HUDEP-2 (cell line): ENCODE measurements around the gene PADI3.

ENCODE experiments used
- DNase-seq, 76 experiments: peaks; one replicate each; lab custom pipeline; 2025; ENCODE audit not compliant: unreplicated experiment in 76 of 76; lab: John Stamatoyannopoulos, UW

PADI3 gene

DNA sequence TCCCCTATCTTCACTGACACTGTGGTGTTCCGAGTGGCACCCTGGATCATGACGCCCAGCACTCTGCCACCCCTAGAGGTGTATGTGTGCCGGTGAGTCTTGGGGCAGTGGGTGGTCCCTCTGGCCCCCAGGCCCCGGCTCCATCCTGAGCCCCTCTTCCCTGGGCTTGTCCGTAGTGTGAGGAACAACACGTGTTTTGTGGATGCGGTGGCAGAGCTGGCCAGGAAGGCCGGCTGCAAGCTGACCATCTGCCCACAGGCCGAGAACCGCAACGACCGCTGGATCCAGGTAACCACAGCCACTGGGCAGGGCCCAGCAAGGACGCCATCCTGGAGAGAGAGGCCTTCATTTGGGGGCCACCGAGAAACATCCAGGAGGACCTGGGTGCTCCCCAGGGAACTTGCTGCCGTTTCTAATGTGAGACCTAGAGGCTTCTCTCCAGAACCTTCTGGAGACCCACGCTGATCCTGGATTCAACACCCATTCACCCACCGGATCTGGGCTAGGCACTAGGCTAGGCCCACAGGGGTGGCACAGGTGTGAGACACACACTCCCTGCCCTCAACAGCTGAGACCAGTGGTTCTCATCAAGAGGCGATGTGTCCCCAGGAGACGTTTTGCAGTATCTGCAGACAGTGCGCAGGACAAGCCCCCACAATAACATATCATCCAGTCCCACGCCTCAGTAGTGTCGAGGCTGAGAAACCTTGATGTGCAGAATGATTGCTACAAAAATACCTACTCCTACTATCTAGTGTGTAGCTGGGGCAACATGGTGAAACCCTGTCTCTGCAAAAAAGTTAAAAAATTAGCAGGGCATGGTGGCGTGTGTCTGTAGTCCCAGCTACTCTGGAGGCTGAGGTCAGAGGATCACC lies 22.2 kb downstream of the PADI3 start:
- DNase-seq, result no peak

GRCh38 chr1:17272066-17272465 lies 23.2 kb downstream of the PADI3 start:
- DNase-seq, result no peak

GRCh38 chr1:17272646-17273045 lies 23.7 kb downstream of the PADI3 start:
- no peak for DNase-seq

- DNase-seq, result no peak
Measured at GRCh38 chr1:17273096-17273495, 24.2 kb downstream of the PADI3 start.

DNA sequence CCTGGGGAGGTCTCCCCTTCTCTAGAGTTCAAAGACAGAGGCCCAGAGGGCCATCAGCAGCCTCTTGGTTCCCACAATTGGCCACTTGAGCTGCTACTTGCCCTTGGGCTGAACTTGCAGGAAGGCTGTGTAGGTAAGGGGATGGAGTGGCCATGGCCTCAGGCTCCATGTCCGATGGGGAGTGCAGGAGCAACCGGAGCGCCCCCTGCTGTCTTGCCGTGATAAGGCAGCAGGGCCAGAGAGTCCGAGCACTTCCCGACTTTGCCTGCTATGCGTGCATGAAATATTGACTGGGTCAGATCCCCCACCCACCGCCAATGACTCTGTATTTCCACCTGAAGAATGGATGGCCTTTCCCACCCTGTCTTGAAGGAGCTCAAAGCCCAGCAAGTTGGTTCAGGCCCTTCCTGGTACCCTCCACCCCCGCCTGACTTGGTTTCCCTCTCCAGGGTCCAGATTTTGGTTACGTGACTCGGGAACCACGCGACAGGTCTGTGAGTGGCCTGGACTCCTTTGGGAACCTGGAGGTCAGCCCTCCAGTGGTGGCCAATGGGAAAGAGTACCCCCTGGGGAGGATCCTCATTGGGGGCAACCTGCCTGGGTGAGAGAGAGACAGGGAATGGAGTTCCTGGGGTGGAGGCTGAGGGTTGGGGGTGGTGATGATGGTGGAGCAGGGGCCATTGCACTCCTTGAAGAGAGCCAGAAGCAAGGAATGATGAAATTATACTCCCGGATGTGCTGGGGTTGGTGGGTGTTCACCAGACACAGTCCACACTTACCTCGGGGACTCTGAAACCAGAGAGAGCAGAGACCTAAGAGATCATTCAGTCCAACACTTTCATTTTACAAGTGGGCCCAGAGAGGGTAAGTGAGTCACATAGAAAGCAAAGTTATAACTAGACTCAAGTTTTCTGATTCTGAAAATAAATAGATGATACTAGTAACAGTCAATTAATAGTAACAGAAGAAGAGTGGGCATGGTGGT lies 25.6 kb downstream of the PADI3 start:
- DNase-seq, result peak in 43 of 76 experiments; percentile 4 to 60 (median 27)

GRCh38 chr1:17276568-17276967 lies 27.7 kb downstream of the PADI3 start:
- no peak for DNase-seq

DNA sequence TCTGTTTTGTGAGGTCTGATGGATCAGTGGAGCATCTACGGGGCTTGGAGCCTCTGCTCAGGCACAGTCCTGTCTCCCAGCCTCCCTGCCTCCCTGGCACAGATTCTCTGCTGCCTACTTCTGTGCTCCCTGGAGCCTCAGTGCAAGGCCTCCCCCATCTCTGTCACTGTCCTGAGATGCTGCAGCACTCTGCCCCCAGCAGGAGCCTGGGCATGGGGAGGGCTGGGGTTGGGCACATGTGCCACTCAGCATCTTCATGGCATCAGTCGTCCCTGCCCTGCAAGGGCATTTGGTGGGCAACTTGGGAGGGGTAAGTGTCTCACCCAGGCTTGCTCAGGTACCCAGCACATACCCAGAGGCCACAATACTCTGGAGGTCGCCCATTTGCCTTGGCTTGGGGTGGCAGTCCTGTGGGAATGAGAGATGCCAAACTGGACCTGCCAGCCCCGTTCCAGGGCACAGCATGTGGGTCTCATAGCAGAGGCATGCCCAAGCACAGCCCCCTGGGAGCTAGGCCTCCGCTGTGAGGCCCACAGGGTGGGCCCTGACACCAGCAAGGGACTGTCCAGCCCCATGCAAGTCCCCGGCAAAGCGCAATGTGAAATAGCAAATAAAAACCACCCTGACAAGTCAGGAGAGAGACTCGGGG lies 28.7 kb downstream of the PADI3 start:
- no peak for DNase-seq

DNA sequence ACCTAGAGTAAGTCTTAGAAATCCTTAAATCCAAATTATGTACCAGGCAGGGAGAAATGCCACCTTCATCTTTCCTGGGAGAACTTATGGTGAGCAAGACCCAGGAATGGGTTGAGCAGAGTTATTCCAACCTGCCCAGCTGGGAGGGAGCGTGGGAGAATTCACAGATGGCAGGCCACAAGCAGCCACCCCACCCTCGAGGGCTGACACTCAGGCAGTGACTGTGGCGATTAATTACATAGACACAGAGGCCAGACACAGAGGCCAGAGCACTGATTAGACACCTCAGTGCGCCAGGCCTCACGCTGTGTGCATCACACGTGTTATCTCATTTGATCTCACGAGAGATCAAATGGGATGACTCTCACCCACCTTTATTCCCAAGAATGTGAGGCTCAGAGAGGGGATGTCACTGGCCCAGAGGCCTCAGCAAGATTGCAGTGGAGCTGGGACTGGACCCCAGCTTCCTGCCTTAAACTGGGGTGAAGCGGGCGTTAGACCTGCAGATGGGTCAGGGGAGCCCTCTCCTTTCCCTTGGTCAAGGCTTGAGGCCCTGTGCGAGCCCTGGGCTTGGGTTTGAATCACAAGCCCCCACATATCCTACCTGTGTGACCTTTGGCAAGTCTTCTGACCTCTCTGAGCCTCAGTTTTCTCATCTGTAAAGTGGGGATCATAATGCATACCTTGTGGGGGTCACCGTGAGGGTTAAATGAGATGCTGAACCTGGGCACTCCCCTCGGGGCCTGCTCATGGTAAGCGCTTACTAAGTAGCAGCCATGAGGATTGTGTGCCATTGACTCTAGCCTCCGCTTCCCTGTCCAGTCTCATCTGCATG lies 30.3 kb downstream of the PADI3 start:
- no peak for DNase-seq

GRCh38 chr1:17280436-17280835 lies 31.5 kb downstream of the PADI3 start:
- DNase-seq, result no peak

DNA sequence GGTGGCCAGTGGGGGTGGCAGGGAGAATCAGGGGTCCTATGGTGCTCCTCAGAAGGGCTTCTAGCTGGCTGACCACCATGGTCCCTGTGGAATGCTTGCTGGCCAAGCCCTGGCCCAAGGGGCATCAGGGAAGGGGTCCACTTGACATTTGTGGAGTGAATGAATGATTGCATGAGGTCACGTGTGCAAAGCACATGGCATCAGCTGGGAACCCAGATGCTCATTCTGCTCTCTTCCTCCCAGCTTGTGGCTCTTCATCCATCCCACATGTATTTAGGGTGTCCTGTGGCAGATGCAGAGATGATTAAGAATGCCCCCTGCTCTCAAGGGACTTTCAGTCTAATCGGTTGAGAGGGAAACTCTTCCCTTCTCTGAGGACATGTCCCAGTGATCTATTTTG lies 32.0 kb downstream of the PADI3 start:
- no peak for DNase-seq

DNA sequence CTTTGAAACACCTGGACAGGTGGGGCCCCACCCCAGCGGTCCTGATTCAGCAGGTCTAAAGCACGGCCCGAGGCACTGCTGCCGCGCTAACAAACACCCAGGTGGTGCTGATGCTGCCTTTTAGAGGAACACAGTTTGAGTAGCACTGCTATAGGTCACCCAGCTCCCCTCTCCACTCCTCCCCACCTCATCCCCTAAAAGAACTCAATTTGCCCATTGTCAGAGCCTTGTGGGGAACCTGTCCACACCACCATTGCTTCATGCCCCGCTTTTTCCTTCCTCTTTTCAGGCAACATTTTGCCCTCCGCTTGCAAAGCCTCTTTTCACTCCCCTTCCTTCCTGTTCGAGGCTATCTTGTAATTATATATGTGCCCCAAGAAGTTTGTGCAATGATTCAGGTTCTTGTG lies 32.9 kb downstream of the PADI3 start:
- no peak for DNase-seq

DNA sequence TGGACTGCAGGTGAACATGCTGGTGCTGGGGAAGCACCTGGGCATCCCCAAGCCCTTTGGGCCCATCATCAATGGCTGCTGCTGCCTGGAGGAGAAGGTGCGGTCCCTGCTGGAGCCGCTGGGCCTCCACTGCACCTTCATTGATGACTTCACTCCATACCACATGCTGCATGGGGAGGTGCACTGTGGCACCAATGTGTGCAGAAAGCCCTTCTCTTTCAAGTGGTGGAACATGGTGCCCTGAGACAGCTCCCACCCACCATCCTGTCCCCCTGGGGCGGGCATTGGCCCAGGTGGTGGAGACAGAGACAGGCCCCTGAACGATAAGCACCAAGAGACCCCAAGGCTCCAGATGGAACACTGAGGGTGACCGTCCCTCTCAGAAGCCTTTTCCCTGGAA lies 33.9 kb downstream of the PADI3 start:
- DNase-seq, result no peak

DNA sequence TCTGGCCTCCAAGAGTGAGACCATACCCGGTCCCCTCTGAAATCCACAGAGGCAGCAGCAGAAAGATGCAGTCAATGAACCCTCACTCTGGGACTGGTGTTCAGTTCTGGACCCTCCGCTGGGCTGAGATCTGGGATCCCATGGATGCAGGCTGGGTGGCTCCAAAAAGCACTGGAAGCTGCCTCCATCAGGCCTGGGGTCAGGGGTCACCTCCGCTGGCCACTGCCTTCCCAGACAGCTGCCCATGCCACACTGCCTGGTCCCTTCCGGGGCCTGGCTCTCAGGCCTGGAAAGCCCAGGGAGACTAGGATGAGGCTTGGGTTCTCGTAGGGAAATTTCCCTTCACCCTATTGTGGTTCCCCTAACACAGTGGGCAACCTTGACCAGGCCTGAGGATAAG lies 37.7 kb downstream of the PADI3 start:
- DNase-seq, result no peak

GRCh38 chr1:17287130-17287776 lies 38.4 kb downstream of the PADI3 start:
- no peak for DNase-seq

GRCh38 chr1:17289721-17290120 lies 40.8 kb downstream of the PADI3 start:
- DNase-seq, result no peak

DNA sequence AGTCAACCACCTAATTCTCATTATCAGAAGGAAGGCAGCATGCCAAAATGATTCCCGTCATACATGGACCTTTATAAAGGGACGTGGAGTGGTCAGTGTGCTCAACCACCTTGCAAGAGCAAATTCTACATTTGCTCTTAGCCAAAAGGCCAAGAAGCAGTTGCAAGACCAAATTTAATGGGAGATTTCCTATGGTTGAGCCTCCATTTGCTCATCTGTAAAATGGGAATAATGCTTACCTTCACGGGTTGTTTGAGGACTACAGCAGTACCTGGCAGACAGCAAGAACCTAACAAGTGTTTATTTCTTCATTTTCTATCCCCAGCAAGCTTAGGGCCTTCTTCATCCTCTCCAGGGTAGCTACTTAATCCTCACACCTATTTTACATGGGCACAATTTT lies 41.7 kb downstream of the PADI3 start:
- no peak for DNase-seq

DNA sequence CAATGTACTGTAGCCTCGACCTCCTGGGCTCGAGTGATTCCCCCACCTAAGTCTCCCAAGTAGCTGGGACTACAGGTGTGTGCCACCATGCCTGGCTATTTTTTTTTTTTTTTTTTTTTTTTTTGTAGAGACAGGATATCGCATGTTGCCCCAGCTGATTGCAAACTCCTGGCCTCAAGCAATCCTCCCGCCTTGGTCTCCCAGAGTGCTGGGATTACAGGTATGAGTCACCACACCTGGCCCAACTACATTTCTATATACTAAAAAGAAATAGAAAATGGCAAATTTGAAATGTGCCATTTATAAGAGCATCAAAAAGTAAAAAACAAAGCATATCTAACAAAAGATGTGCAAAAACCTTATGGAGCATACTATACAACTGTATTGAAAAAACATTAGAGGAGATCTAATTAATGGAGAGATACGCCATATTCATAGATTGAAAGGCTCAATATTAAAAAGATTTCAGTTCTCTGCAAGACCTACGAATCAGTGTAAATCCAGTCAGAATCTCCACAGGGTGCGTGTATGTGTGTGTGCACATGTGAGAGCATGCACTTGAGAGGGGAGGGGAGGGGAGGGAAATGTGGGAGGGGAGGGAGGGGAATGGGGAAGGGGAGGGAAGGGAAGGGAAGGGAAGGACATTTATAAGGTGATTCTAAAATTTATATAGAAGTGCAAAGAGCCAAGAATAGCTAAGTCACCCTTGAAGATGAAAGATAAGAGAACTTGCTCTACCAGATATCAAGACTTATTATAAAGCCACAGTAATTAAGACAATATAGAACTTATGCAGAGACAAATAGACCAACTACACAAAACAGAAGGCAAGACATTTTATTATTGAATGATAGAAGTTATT lies 43.6 kb downstream of the PADI3 start:
- no peak for DNase-seq

DNA sequence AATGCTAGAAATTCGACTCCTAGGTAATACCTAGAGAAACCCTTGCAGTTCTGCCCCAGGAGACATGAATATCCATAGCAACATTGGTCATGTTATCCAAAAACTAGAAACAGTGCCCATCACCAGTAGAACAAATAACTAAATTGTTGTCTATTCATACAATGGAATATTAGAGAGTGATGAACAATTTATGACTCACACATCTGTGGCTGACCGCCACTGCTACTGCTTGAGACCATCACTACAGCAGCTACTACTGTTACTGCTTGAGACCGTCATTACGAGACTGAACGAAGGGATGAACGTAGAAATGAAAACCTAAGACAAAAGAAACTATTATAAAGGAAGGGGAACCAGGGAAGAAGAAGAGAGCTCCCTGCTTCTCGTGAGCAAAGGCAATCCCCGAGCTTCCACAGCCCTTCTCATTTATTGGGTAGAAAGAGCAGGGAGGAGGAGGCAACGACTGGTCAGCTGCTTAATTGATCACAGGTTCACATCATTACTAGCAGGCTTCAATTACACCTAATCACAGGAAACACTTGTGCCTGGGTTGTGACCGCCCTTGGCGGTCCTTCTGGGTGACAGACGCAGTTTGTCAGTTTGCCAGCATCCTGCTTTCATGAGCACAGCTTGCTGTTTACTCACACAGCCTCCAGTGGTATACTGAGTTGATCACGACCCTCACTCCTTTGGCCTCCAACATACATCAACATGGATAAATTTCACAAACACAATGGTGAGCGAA lies 45.0 kb downstream of the PADI3 start:
- DNase-seq, result peak in 1 of 76 experiments; percentile 9
